Tibial nerve (tissue), 4 donors: ENCODE data around the gene ARHGEF1. TPM values are rescaled to one million over a fixed set of nuclear protein-coding genes. Genes with fewer than 3 reads are reported as not detected.
A peak's percentile ranks its signal among the peaks of the same experiment; 100 is the strongest.
"Not testable (repeated sequence)": the region's sequence is repeated elsewhere in the genome, so short reads cannot be mapped to it uniquely, and the experiment has no call there.

Experiments
- DNase-seq, 2 donors: peaks; one replicate each; pipeline ENCODE4 v3.0.0-alpha.2; 2019; ENCODE audit warnings: low spot score in 2 of 2
- H3K27ac ChIP-seq, 4 donors: fragments of 200-600 bp; sonication (generic) in 3 of 4; one replicate each; pipeline ENCODE4 v1.5.1; 2017 to 2019; ENCODE audit warnings: mild to moderate bottlenecking in 1 of 4
- H3K27me3 ChIP-seq, 2 donors: fragments of 200-600 bp; sonication (generic) in 1 of 2; one replicate each; pipeline versions ENCODE4 v1.5.1 to v1.6.0; 2017 to 2019
- H3K36me3 ChIP-seq, 3 donors: fragments of 200-600 bp; sonication (generic); one replicate each; pipeline ENCODE4 v1.5.1; 2018 to 2019
- H3K4me1 ChIP-seq, 4 donors: fragments of 200-600 bp; sonication (generic) in 3 of 4; one replicate each; pipeline ENCODE4 v1.5.1; 2017 to 2019
- H3K4me3 ChIP-seq, 4 donors: fragments of 200-600 bp; sonication (generic) in 3 of 4; one replicate each; pipeline ENCODE4 v1.5.1; 2017 to 2019; ENCODE audit warnings: mild to moderate bottlenecking in 1 of 4, moderate library complexity in 1 of 4
- H3K9me3 ChIP-seq, 4 donors: fragments of 200-600 bp; sonication (generic) in 3 of 4; one replicate each; pipeline ENCODE4 v1.5.1; 2017 to 2019
- CTCF ChIP-seq, 5 experiments: fragments of 200-600 bp in 3 of 5; fragments of 450-650 bp in 2 of 5; sonication (generic) in 3 of 5; IDR thresholded peaks; one replicate each; pipeline ENCODE4 v1.5.1; 2016 to 2019; ENCODE audit warnings: antibody characterized with exemption in 5 of 5, mild to moderate bottlenecking in 3 of 5, moderate library complexity in 2 of 5
- EP300 ChIP-seq, 2 donors: sonication (generic); formaldehyde crosslinking; IDR thresholded peaks; one replicate each; pipeline ENCODE4 v1.6.1; 2017; ENCODE audit warnings: antibody characterized with exemption in 2 of 2, mild to moderate bottlenecking in 1 of 2
- POLR2A ChIP-seq, 2 donors: fragments of 450-650 bp; IDR thresholded peaks; one replicate each; pipeline ENCODE4 v1.6.1; 2017; ENCODE audit warnings: antibody characterized with exemption in 2 of 2, mild to moderate bottlenecking in 2 of 2, moderate library complexity in 2 of 2
- WGBS, 2 donors: methylation state at CpG; one replicate each; pipeline ENCODE4 v1.1.5; 2018; 5-methylcytosine and 5-hydroxymethylcytosine counted together
- total RNA-seq, 4 donors: library from RNA; depleted of rRNA; stranded (reverse); fragments of >200 nt; gene quantifications; one replicate each; pipeline ENCODE4 v1.1.0, GENCODE V29; 2016

ARHGEF1 gene
- total RNA-seq, 4 donors from 2014 or later, result 68.4 to 225 (median 121) TPM

- no peak for DNase-seq
- peak overlapping the region in 1 of 4 donors; percentile 45 for H3K27ac ChIP-seq
- H3K4me3 ChIP-seq, result no peak overlapping the region
- H3K9me3 ChIP-seq, result no peaks in the 10 kb centered on the region
- WGBS, 2 donors, result 52 to 83% methylated on average over 3 of the region's 3 CpGs
- H3K27me3 ChIP-seq, result no peaks in the 10 kb centered on the region
- peaks cover 0 to 23% (median 8%) of the 10 kb centered on the region in 4 donors for H3K4me1 ChIP-seq
- no peak for TF ChIP-seq EP300 (IDR thresholded peaks at IDR 0.05)
- no peak for TF ChIP-seq POLR2A (IDR thresholded peaks at IDR 0.05)
- no peak for TF ChIP-seq CTCF (IDR thresholded peaks at IDR 0.05)
- H3K36me3 ChIP-seq, result peaks cover 0 to 73% (median 8%) of the 10 kb centered on the region in 3 donors
Observed at GRCh38 chr19:41870401-41870873, 12.5 kb upstream of the ARHGEF1 start.

GRCh38 chr19:41871573-41872383 is 11.2 kb upstream of the ARHGEF1 start:
- H3K36me3 ChIP-seq, result peaks cover 0 to 62% (median 8%) of the 10 kb centered on the region in 3 donors
- H3K27me3 ChIP-seq, result no peaks in the 10 kb centered on the region
- WGBS, 2 donors, result 60 to 69% methylated on average over 12 to 13 of the region's 16 CpGs
- DNase-seq, result no peak
- no peak overlapping the region for H3K4me3 ChIP-seq
- H3K9me3 ChIP-seq, result no peaks in the 10 kb centered on the region
- H3K27ac ChIP-seq, result peak overlapping the region in 1 of 4 donors; percentile 35
- TF ChIP-seq EP300 (IDR thresholded peaks at IDR 0.05), result no peak
- no peak for TF ChIP-seq POLR2A (IDR thresholded peaks at IDR 0.05)
- no peak for TF ChIP-seq CTCF (IDR thresholded peaks at IDR 0.05)
- H3K4me1 ChIP-seq, result peaks cover 0 to 18% (median 6%) of the 10 kb centered on the region in 4 donors

- H3K27ac ChIP-seq, result peak overlapping the region in 1 of 4 donors; percentile 26
- H3K36me3 ChIP-seq, result peaks cover 0 to 56% (median 8%) of the 10 kb centered on the region in 3 donors
- 91% methylated on average over 12 of the region's 12 CpGs for WGBS, 2 donors
- no peaks in the 10 kb centered on the region for H3K27me3 ChIP-seq
- no peak for DNase-seq
- no peak overlapping the region for H3K4me3 ChIP-seq
- peaks cover 0 to 18% (median 5%) of the 10 kb centered on the region in 4 donors for H3K4me1 ChIP-seq
- TF ChIP-seq EP300 (IDR thresholded peaks at IDR 0.05) (no peak), POLR2A (IDR thresholded peaks at IDR 0.05) (no peak), CTCF (IDR thresholded peaks at IDR 0.05) (no peak)
- H3K9me3 ChIP-seq, result no peaks in the 10 kb centered on the region
Observed at GRCh38 chr19:41872384-41872774, 10.6 kb upstream of the ARHGEF1 start.

GRCh38 chr19:41872775-41873647 is 10.0 kb upstream of the ARHGEF1 start:
- no peak overlapping the region for H3K4me3 ChIP-seq
- H3K27ac ChIP-seq, result peak overlapping the region in 1 of 4 donors; percentile 4
- no peaks in the 10 kb centered on the region for H3K9me3 ChIP-seq
- peaks cover 0 to 49% (median 8%) of the 10 kb centered on the region in 3 donors for H3K36me3 ChIP-seq
- no peaks in the 10 kb centered on the region for H3K27me3 ChIP-seq
- peak in 4 of 5 experiments; percentile 24 to 52 (median 37) for TF ChIP-seq CTCF (IDR thresholded peaks at IDR 0.05)
- TF ChIP-seq POLR2A (IDR thresholded peaks at IDR 0.05), result no peak
- whole genome bisulfite sequencing, 2 donors, result 53 to 59% methylated on average over 18 of the region's 18 CpGs
- no peak for DNase-seq
- H3K4me1 ChIP-seq, result peaks cover 0 to 18% (median 5%) of the 10 kb centered on the region in 4 donors

- Histone ChIP-seq H3K27ac (peak overlapping the region in 1 of 4 donors; percentile 75), H3K4me1 (peaks cover 0 to 17% (median 1%) of the 10 kb centered on the region in 4 donors), H3K36me3 (peaks cover 0 to 20% (median 0%) of the 10 kb centered on the region in 3 donors)
- H3K27me3 ChIP-seq, DNase-seq, H3K4me3 ChIP-seq, H3K9me3 ChIP-seq: not testable (repeated sequence)
- 81 to 82% methylated on average over 3 of the region's 3 CpGs for WGBS, 2 donors
Observed at GRCh38 chr19:41875973-41876372, 7.0 kb upstream of the ARHGEF1 start.
